CD14-positive monocyte (primary cell): ENCODE measurements around the gene CHRNG. TPM values are rescaled to one million over a fixed set of nuclear protein-coding genes. Genes with fewer than 3 reads are reported as not detected.

Source experiments
- DNase-seq, 3 donors: peaks; one replicate each; pipeline ENCODE4 v3.0.0-alpha.2; 2011 to 2022
- H2AFZ ChIP-seq: 2 replicates; pipeline ENCODE4 v1.6.0; 2012; ENCODE audit warnings: mild to moderate bottlenecking, low read depth, low read length, inconsistent platforms; ENCODE audit not compliant: insufficient read depth, poor library complexity, severe bottlenecking
- H3K27ac ChIP-seq, 2 donors: 1 replicate in 1 of 2; 2 replicates in 1 of 2; pipeline ENCODE4 v1.5.1; 2012 to 2013; ENCODE audit warnings: low read length in 2 of 2, control low read depth in 1 of 2, inconsistent platforms in 1 of 2, low read depth in 1 of 2, mild to moderate bottlenecking in 1 of 2
- H3K27me3 ChIP-seq, 2 donors: one replicate each; pipeline versions ENCODE4 v1.6.0 to v1.6.1; 2011 to 2013; ENCODE audit warnings: low read length in 2 of 2; ENCODE audit not compliant: control insufficient read depth in 2 of 2, insufficient read depth in 2 of 2
- H3K36me3 ChIP-seq, 2 donors: replicated peaks in 1 of 2; 1 replicate in 1 of 2; 2 replicates in 1 of 2; pipeline versions ENCODE4 v1.5.1 to v1.6.1; 2012 to 2013; ENCODE audit warnings: low read length in 2 of 2, control low read depth in 1 of 2, inconsistent platforms in 1 of 2, mild to moderate bottlenecking in 1 of 2; ENCODE audit not compliant: insufficient read depth in 2 of 2, control insufficient read depth in 1 of 2
- H3K4me1 ChIP-seq, 2 donors: 1 replicate in 1 of 2; 2 replicates in 1 of 2; pipeline versions ENCODE4 v1.5.1 to v1.6.1; 2012 to 2013; ENCODE audit warnings: low read length in 2 of 2, control low read depth in 1 of 2, inconsistent platforms in 1 of 2, mild to moderate bottlenecking in 1 of 2, moderate library complexity in 1 of 2; ENCODE audit not compliant: insufficient read depth in 2 of 2, control insufficient read depth in 1 of 2
- H3K4me2 ChIP-seq: replicated peaks from 2 replicates; pipeline ENCODE3; 2012; ENCODE audit warnings: low read length, moderate library complexity, mild to moderate bottlenecking; ENCODE audit not compliant: poor library complexity, severe bottlenecking; ENCODE audit errors: extremely low read depth
- H3K4me3 ChIP-seq, 3 experiments: fragments of 200-600 bp in 1 of 3; sonication (generic) in 1 of 3; replicated peaks in 1 of 3; 1 replicate in 2 of 3; 2 replicates in 1 of 3; pipeline ENCODE4 v1.5.1; 2011 to 2013; ENCODE audit warnings: low read length in 3 of 3, mild to moderate bottlenecking in 3 of 3, control low read depth in 2 of 3, low read depth in 2 of 3, inconsistent platforms in 1 of 3, moderate library complexity in 1 of 3
- H3K79me2 ChIP-seq: 2 replicates; pipeline ENCODE4 v1.6.0; 2012; ENCODE audit warnings: mild to moderate bottlenecking, control low read depth, inconsistent platforms, low read length, moderate library complexity; ENCODE audit not compliant: insufficient read depth
- H3K9ac ChIP-seq: 2 replicates; pipeline ENCODE4 v1.6.0; 2017; ENCODE audit warnings: low read length, mild to moderate bottlenecking; ENCODE audit not compliant: insufficient read depth, poor library complexity, severe bottlenecking
- H3K9me3 ChIP-seq, 2 donors: replicated peaks in 1 of 2; 1 replicate in 1 of 2; 2 replicates in 1 of 2; pipeline versions ENCODE4 v1.5.1 to v1.6.1; 2012 to 2013; ENCODE audit warnings: low read length in 2 of 2, control low read depth in 1 of 2; ENCODE audit not compliant: control insufficient read depth in 1 of 2, insufficient read depth in 1 of 2
- H4K20me1 ChIP-seq: 2 replicates; pipeline ENCODE4 v1.6.0; 2012; ENCODE audit warnings: mild to moderate bottlenecking, low read length, control low read depth, moderate library complexity; ENCODE audit not compliant: insufficient read depth
- H3K27ac Mint-ChIP-seq, 7 donors: one replicate each; pipeline ENCODE4 v1.8.0; 2020; ENCODE audit warnings: mild to moderate bottlenecking in 7 of 7, mixed read lengths in 7 of 7, moderate library complexity in 6 of 7, inconsistent platforms in 2 of 7
- H3K27me3 Mint-ChIP-seq, 3 donors: one replicate each; pipeline ENCODE4 v1.8.0; 2021 to 2022; ENCODE audit warnings: low read depth in 3 of 3, mild to moderate bottlenecking in 3 of 3, mixed read lengths in 3 of 3, moderate library complexity in 3 of 3, inconsistent platforms in 1 of 3
- H3K36me3 Mint-ChIP-seq, 2 donors: one replicate each; pipeline ENCODE4 v1.8.0; 2020; ENCODE audit warnings: mixed read lengths in 2 of 2, inconsistent platforms in 1 of 2, mild to moderate bottlenecking in 1 of 2
- H3K4me1 Mint-ChIP-seq: one replicate; pipeline ENCODE4 v1.8.0; 2020; ENCODE audit warnings: mild to moderate bottlenecking, mixed read lengths
- H3K4me3 Mint-ChIP-seq, 2 donors: one replicate each; pipeline ENCODE4 v1.8.0; 2020; ENCODE audit warnings: mild to moderate bottlenecking in 2 of 2, mixed read lengths in 2 of 2, moderate library complexity in 1 of 2
- H3K9me3 Mint-ChIP-seq, 7 donors: one replicate each; pipeline ENCODE4 v1.8.0; 2020 to 2022; ENCODE audit warnings: mixed read lengths in 7 of 7, mild to moderate bottlenecking in 6 of 7, moderate library complexity in 6 of 7, inconsistent platforms in 2 of 7
- CTCF ChIP-seq: fragments of 200-600 bp; IDR thresholded peaks from one replicate; pipeline ENCODE4 v1.8.0; 2022; ENCODE audit warnings: antibody characterized with exemption, mild to moderate bottlenecking
- WGBS: methylation state at CpG from one replicate; pipeline ENCODE4 v1.1.5; 2013; ENCODE audit warnings: missing lambda C conversion rate; ENCODE audit not compliant: insufficient coverage; 5-methylcytosine and 5-hydroxymethylcytosine counted together
- intact Hi-C, 2 donors: fragments of 100-400 bp; cut with micrococcal nuclease; formaldehyde crosslinking; loops; one replicate each; pipeline versions ENCODE4 v1.15.0 to v1.15.1; 2023
- polyA plus RNA-seq, 3 donors: library from polyadenylated mRNA; depleted of rRNA in 1 of 3; unstranded in 2 of 3; stranded (reverse) in 1 of 3; fragments of 300-500 nt in 2 of 3; fragments of >200 nt in 1 of 3; fragmentation: Illumina TruSeq in 2 of 3; gene quantifications; 1 replicate in 2 of 3; 2 replicates in 1 of 3; pipeline ENCODE4 v1.2.3, GENCODE V29; 2012 to 2021

Gene CHRNG
- polyA plus RNA-seq, 3 donors = not detected

DNA sequence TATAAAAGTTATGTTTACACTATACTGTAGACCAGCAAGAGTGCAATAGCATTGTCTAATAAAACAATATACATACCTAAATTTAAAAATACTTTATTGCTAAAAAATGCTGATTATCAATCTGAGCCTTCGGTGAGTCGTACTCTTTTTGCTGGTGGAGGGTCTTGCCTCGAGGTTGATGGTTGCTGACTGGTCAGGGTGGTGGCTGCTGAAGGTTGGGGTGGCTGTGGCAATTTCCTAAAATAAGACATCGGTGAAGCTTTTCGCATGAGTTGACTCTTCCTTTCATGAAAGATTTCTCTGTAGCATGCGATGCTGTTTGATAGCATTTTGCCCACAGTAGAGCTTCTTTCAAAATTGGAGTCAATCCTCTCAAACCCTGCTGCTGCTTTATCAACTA, 8.5 kb downstream of the CHRNG start:
- peaks cover 0 to 19% of the 10 kb centered on the region in 2 donors for H3K36me3 ChIP-seq
- H3K4me3 ChIP-seq = no peak overlapping the region
- H3K27ac ChIP-seq = no peak overlapping the region
- peaks cover 47% of the 10 kb centered on the region for H4K20me1 ChIP-seq
- no peak overlapping the region for H3K9ac ChIP-seq
- H3K79me2 ChIP-seq = peaks cover 63% of the 10 kb centered on the region
- intact Hi-C loops = no loop called here
- H2AFZ ChIP-seq = no peak overlapping the region
- H3K4me2 ChIP-seq = no peak overlapping the region
- no peak for DNase-seq
- 100% methylated on average over 2 of the region's 6 CpGs for WGBS
- no peaks in the 10 kb centered on the region for H3K27me3 ChIP-seq
- Mint-ChIP-seq H3K27ac (no peak overlapping the region), H3K36me3 (peaks cover 18 to 44% of the 10 kb centered on the region in 2 donors), H3K4me1 (peaks cover 53% of the 10 kb centered on the region), H3K9me3 (no peaks in the 10 kb centered on the region), H3K27me3 (peaks cover 0 to 3% (median 0%) of the 10 kb centered on the region in 3 donors), H3K4me3 (no peak overlapping the region)
- no peaks in the 10 kb centered on the region for H3K9me3 ChIP-seq
- TF ChIP-seq CTCF = no peak
- H3K4me1 ChIP-seq = peaks cover 32 to 50% of the 10 kb centered on the region in 2 donors

DNA sequence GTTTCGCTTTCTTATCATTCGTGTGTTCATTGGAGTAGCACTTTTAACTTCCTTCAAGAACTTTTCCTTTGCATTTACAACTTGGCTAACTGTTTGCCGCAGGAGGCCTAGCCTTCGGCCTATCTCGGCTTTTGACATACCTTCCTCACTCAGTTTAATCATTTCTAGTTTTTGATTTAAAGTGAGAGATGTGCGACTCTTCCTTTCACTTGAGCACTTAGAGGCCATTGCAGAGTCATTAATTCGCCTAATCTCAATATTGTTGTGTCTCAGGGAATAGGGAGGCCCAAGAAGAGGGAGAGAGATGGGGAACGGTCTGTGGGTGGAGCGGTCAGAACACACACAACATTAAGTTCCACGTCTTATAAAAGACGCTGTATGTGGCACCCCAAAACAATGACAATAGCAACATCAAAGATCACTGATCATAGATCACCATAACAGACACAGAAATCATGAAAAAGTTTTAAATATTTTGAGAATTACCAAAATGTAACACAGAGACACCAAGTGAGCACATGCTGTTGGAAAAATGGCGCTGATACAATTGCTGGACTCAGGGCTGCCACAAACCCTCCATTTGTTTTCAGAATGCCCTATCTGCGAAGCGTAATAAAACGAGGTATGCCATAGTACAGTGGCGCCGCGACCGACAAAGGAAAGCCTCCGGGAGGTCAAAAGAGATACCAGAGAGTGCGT, 10.3 kb downstream of the CHRNG start:
- Mint-ChIP-seq H3K36me3 (peaks cover 20 to 47% of the 10 kb centered on the region in 2 donors), H3K9me3 (no peaks in the 10 kb centered on the region), H3K4me1 (peaks cover 71% of the 10 kb centered on the region), H3K27me3 (peaks cover 0 to 1% (median 0%) of the 10 kb centered on the region in 3 donors), H3K4me3 (peak overlapping the region; percentile 97 to 99), H3K27ac (peak overlapping the region; percentile 95 to 98 (median 96))
- H3K27me3 ChIP-seq = no peaks in the 10 kb centered on the region
- H3K9ac ChIP-seq = peak overlapping the region; percentile 97
- H3K4me2 ChIP-seq = peak overlapping the region; percentile 94
- peaks cover 59% of the 10 kb centered on the region for H4K20me1 ChIP-seq
- 14% methylated on average over 12 of the region's 21 CpGs for WGBS
- H2AFZ ChIP-seq = peak overlapping the region; percentile 88
- peaks cover 81% of the 10 kb centered on the region for H3K79me2 ChIP-seq
- H3K4me1 ChIP-seq = peaks cover 45 to 62% of the 10 kb centered on the region in 2 donors
- no peaks in the 10 kb centered on the region for H3K9me3 ChIP-seq
- no peak for DNase-seq
- H3K4me3 ChIP-seq = peak overlapping the region; percentile 64 to 88 (median 74)
- intact Hi-C loops = loop anchor here (2.0 to 10.0 kb wide), 3 partner anchors 145 to 1085 kb away; partner anchors contain the start of genes GIGYF2 (in 2 of the 2) and NCL (in 1 of the 2)
- H3K36me3 ChIP-seq = peaks cover 0 to 27% of the 10 kb centered on the region in 2 donors
- TF ChIP-seq CTCF = no peak
- peak overlapping the region; percentile 94 for H3K27ac ChIP-seq
